Right forelimb (tissue), 1 donor: ENCODE data around the gene F7.

ENCODE experiments used
- DNase-seq: peaks from one replicate; pipeline ENCODE4 v3.0.0-alpha.2; 2018

The F7 gene

GRCh38 chr13:113119822-113120189 lies 14.2 kb downstream of the F7 start:
- DNase-seq: no peak

- DNase-seq: no peak
Observed at GRCh38 chr13:113120300-113121182, 14.9 kb downstream of the F7 start.

GRCh38 chr13:113121183-113121927 lies 15.8 kb downstream of the F7 start:
- DNase-seq: no peak

- DNase-seq: no peak
Observed at GRCh38 chr13:113121928-113122471, 16.4 kb downstream of the F7 start.

GRCh38 chr13:113122550-113123225 lies 17.1 kb downstream of the F7 start, which contains the start of gene F10:
Gene F10, plus strand, starts transcription at chr13:113122799. Its CDS starts 57 bp downstream, at chr13:113122856.
- peak; percentile 73 for DNase-seq

GRCh38 chr13:113123226-113124201 lies 17.9 kb downstream of the F7 start:
- DNase-seq: no peak

GRCh38 chr13:113124211-113124970 lies 18.8 kb downstream of the F7 start:
- DNase-seq: no peak

- no peak for DNase-seq
Observed at GRCh38 chr13:113125506-113126264, 20.1 kb downstream of the F7 start.

- DNase-seq: no peak
Observed at GRCh38 chr13:113126265-113127150, 20.9 kb downstream of the F7 start.

GRCh38 chr13:113129480-113129879 lies 23.9 kb downstream of the F7 start:
- DNase-seq: no peak

- no peak for DNase-seq
Observed at GRCh38 chr13:113129921-113130750, 24.5 kb downstream of the F7 start.

- no peak for DNase-seq
Observed at GRCh38 chr13:113135281-113135760, 29.7 kb downstream of the F7 start.

GRCh38 chr13:113137691-113138298 lies 32.2 kb downstream of the F7 start:
- no peak for DNase-seq

- no peak for DNase-seq
Observed at GRCh38 chr13:113138792-113139551, 33.4 kb downstream of the F7 start.

GRCh38 chr13:113139577-113139976 lies 34.0 kb downstream of the F7 start:
- no peak for DNase-seq

- DNase-seq: no peak
Observed at GRCh38 chr13:113140677-113141600, 35.3 kb downstream of the F7 start.
